AG04450 (cell line): ENCODE results near the gene PDLIM5. TPM values are rescaled to one million over a fixed set of nuclear protein-coding genes. Genes with fewer than 3 reads are reported as not detected.

Source experiments
- CTCF ChIA-PET: fragments of 300-600, 350-600 bp; formaldehyde crosslinking; extraction: SDS; loops from one replicate; lab custom pipeline; 2022; ENCODE audit warnings: antibody characterized with exemption, inconsistent platforms; lab: Charles Lee
- POLR2A ChIA-PET: fragments of 350-600 bp; formaldehyde crosslinking; extraction: SDS; loops from one replicate; lab custom pipeline; 2021; ENCODE audit warnings: antibody characterized with exemption, inconsistent platforms; lab: Yijun Ruan, JAX
- DNase-seq: peaks from one replicate; pipeline ENCODE4 v3.0.0-alpha.2; 2011; ENCODE audit warnings: low read depth, low spot score
- H3K27ac ChIP-seq: one replicate; pipeline ENCODE4 v1.5.1; 2012; ENCODE audit warnings: low read depth, low read length, control low read depth
- H3K27me3 ChIP-seq: one replicate; pipeline ENCODE4 v1.6.0; 2012; ENCODE audit warnings: low read length; ENCODE audit not compliant: control insufficient read depth, insufficient read depth
- H3K4me3 ChIP-seq: 2 replicates; pipeline ENCODE4 v1.5.1; 2011; ENCODE audit warnings: mild to moderate bottlenecking, low read depth, low read length, control low read depth
- H3K9me3 ChIP-seq: 2 replicates; pipeline ENCODE4 v1.5.1; 2012; ENCODE audit warnings: low read length; ENCODE audit not compliant: control insufficient read depth, insufficient read depth
- polyA plus RNA-seq: library from polyadenylated mRNA; depleted of rRNA; stranded (reverse); fragments of >200 nt; gene quantifications from 2 replicates; pipeline ENCODE4 v1.2.3, GENCODE V29; 2011
- TF ChIP-seq, protein P1 (sequence below): IDR thresholded peaks from 2 replicates; pipeline ENCODE4 v1.5.1; 2011; ENCODE audit warnings: low read depth, low read length, control low read depth, inconsistent platforms

The PDLIM5 gene
- polyA plus RNA-seq, 1 experiment: 81.5 TPM

- DNase-seq: no peak
- H3K4me3 ChIP-seq: no peak overlapping the region
- POLR2A ChIA-PET: no interaction called here
- TF ChIP-seq, protein P1, sequence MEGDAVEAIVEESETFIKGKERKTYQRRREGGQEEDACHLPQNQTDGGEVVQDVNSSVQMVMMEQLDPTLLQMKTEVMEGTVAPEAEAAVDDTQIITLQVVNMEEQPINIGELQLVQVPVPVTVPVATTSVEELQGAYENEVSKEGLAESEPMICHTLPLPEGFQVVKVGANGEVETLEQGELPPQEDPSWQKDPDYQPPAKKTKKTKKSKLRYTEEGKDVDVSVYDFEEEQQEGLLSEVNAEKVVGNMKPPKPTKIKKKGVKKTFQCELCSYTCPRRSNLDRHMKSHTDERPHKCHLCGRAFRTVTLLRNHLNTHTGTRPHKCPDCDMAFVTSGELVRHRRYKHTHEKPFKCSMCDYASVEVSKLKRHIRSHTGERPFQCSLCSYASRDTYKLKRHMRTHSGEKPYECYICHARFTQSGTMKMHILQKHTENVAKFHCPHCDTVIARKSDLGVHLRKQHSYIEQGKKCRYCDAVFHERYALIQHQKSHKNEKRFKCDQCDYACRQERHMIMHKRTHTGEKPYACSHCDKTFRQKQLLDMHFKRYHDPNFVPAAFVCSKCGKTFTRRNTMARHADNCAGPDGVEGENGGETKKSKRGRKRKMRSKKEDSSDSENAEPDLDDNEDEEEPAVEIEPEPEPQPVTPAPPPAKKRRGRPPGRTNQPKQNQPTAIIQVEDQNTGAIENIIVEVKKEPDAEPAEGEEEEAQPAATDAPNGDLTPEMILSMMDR: no peak
- no peaks in the 10 kb centered on the region for H3K27me3 ChIP-seq
- no peak overlapping the region for H3K27ac ChIP-seq
- no peaks in the 10 kb centered on the region for H3K9me3 ChIP-seq
- CTCF ChIA-PET: no interaction called here
These were observed 6.9 kb downstream of the PDLIM5 start for GRCh38 chr4:94458682-94459081.

DNA sequence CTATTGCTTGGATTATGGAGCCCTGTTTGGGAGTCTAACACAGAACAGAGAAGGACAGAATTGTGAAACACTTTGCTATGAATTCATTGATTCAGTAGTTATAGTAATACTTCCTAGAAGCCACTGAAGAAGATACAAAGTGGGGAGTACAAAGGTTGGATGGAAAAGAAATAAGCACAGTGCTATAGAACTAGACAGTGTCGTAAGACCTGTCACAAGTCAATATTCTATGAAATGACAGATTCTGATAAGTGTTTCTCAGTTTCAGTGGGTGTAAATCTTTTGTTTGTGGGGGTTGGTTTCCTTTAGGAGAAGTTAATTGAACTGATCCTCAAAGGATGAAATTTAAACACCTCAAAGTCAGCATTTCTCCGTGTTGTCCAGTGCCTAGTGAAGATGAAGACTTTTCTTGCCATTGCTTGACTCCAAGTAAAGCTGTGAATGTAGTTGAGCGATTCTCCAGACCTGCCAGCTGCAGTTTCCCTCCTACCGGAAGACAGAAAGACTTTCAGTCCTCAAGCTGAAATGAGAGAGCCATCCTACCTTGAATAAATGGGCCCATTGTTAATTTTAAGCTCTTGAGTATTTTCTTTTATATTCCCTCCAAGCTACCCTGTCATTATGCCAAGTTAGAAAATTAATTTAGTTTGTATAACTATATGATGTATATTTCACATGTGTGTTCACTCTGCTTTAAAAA lies 7.9 kb downstream of the PDLIM5 start:
- no peak overlapping the region for H3K4me3 ChIP-seq
- no peaks in the 10 kb centered on the region for H3K9me3 ChIP-seq
- CTCF ChIA-PET: no interaction called here
- POLR2A ChIA-PET: no interaction called here
- TF ChIP-seq, protein P1: no peak
- DNase-seq: no peak
- H3K27me3 ChIP-seq: no peaks in the 10 kb centered on the region
- no peak overlapping the region for H3K27ac ChIP-seq

DNA sequence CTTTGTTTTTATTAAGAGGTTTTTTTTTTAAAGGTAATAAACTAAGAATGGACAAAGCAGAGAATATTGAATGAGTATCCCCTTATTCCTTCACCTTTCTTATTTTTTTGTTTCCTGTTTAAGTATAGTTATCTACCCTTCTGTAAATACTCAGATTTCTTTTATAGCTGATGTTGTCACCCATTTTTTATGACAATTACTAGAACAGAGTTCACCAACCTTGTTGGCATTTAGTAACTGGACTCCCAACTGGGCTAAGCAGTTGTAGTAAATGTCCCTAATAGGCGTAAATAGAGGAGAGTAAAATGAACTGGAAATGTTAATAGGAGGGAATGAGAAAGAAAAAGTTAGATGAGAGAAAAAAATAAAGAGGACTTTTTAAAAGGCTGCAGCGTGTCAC lies 9.8 kb downstream of the PDLIM5 start:
- TF ChIP-seq, protein P1: no peak
- no peak overlapping the region for H3K4me3 ChIP-seq
- H3K9me3 ChIP-seq: no peaks in the 10 kb centered on the region
- POLR2A ChIA-PET: no interaction called here
- no peak for DNase-seq
- no peak overlapping the region for H3K27ac ChIP-seq
- CTCF ChIA-PET: interaction anchor here (0.7 kb wide), 1 partner anchor 8 kb away, joined by 3 read pairs; no protein-coding TSS in a partner anchor
- H3K27me3 ChIP-seq: no peaks in the 10 kb centered on the region

DNA sequence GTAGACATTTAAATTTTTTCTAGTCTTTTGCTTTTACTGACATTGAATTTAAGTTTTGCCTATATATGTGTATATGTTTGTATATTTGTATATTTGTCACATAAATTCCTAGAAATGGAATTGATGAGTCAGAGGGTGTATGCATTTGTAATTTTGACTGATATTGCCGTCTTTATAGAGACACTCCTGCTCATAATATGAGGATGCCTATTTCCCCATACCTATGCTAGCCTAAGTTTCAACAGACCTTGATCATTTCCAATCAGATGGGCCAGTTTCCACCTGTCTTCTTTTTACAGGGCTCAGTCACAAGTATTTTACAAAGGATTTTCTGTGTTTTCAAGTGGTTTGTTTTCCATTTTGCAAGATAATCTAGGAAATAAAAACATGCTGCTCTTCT lies 10.8 kb downstream of the PDLIM5 start:
- CTCF ChIA-PET: interaction anchor here (1.3 kb wide), 1 partner anchor 55 kb away, joined by 5 read pairs; no protein-coding TSS in a partner anchor
- H3K27me3 ChIP-seq: no peaks in the 10 kb centered on the region
- H3K4me3 ChIP-seq: no peak overlapping the region
- no peaks in the 10 kb centered on the region for H3K9me3 ChIP-seq
- POLR2A ChIA-PET: no interaction called here
- no peak for DNase-seq
- TF ChIP-seq, protein P1: no peak
- H3K27ac ChIP-seq: no peak overlapping the region

DNA sequence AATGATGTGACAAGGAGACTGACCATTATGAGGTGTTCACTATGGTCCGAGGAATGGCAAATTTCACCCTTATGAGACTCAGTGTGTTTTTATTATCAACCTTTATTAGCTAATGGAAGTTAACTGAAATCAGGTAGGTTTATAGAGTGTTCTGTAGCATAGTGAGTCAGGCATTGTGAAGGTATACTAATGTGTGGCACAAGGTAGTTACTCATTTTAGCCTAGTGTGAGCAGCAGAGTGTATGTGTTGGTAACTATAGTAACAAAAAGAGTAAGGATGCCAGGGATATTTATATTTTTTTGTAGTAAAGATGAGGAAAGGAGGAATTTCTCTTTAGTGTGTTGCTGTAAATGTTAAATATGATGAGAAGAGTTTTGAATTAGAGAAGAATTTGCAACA lies 12.0 kb downstream of the PDLIM5 start:
- ChIA-PET CTCF (interaction anchor here (1.3 kb wide), 1 partner anchor 56 kb away, joined by 5 read pairs; no protein-coding TSS in a partner anchor), POLR2A (no interaction called here)
- no peak for DNase-seq
- H3K4me3 ChIP-seq: no peak overlapping the region
- no peaks in the 10 kb centered on the region for H3K9me3 ChIP-seq
- no peak overlapping the region for H3K27ac ChIP-seq
- H3K27me3 ChIP-seq: no peaks in the 10 kb centered on the region
- TF ChIP-seq, protein P1: no peak
